ENCODE results near the gene AGBL3.
A peak's percentile ranks its signal among the peaks of the same experiment; 100 is the strongest.

The AGBL3 gene

GRCh38 chr7:135159359-135160085 is 173.2 kb downstream of the AGBL3 start:
- no peak overlapping the region for H3K4me3 ChIP-seq (ENCODE audit: low read depth, low read length)
- no peak for TF ChIP-seq CTCF (IDR thresholded peaks at IDR 0.05; ENCODE audit: insufficient read depth, low read depth, low read length, missing control alignments)
- DNase-seq (ENCODE audit: low read depth), result no peak

GRCh38 chr7:135160098-135160857 is 174.0 kb downstream of the AGBL3 start:
- no peak for TF ChIP-seq CTCF (IDR thresholded peaks at IDR 0.05; ENCODE audit: insufficient read depth, low read depth, low read length, missing control alignments)
- peak; percentile 49 for DNase-seq (ENCODE audit: low read depth)
- H3K4me3 ChIP-seq (ENCODE audit: low read depth, low read length), result no peak overlapping the region

- no peak for DNase-seq (ENCODE audit: low read depth)
- no peak overlapping the region for H3K4me3 ChIP-seq (ENCODE audit: low read depth, low read length)
- no peak for TF ChIP-seq CTCF (IDR thresholded peaks at IDR 0.05; ENCODE audit: insufficient read depth, low read depth, low read length, missing control alignments)
Measured at GRCh38 chr7:135160858-135161653, 174.7 kb downstream of the AGBL3 start.

- TF ChIP-seq CTCF (IDR thresholded peaks at IDR 0.05; ENCODE audit: insufficient read depth, low read depth, low read length, missing control alignments), result no peak
- H3K4me3 ChIP-seq (ENCODE audit: low read depth, low read length), result no peak overlapping the region
- DNase-seq (ENCODE audit: low read depth), result no peak
Measured at GRCh38 chr7:135161669-135162068, 175.4 kb downstream of the AGBL3 start.

- DNase-seq (ENCODE audit: low read depth), result no peak
- TF ChIP-seq CTCF (IDR thresholded peaks at IDR 0.05; ENCODE audit: insufficient read depth, low read depth, low read length, missing control alignments), result no peak
Measured at GRCh38 chr7:135162382-135163001, 176.2 kb downstream of the AGBL3 start.

GRCh38 chr7:135164357-135165061 is 178.2 kb downstream of the AGBL3 start:
- DNase-seq (ENCODE audit: low read depth), result no peak

More at GRCh38 chr7:135162382-135163001, 176.2 kb downstream of the AGBL3 start:
- no peak overlapping the region for H3K4me3 ChIP-seq (ENCODE audit: low read depth, low read length)

More at GRCh38 chr7:135164357-135165061, 178.2 kb downstream of the AGBL3 start:
- no peak for TF ChIP-seq CTCF (IDR thresholded peaks at IDR 0.05; ENCODE audit: insufficient read depth, low read depth, low read length, missing control alignments)
- H3K4me3 ChIP-seq (ENCODE audit: low read depth, low read length), result no peak overlapping the region

Measured in GM12865 (cell line).